D721Med (cell line): ENCODE results near the gene MOBP.
A peak's percentile ranks its signal among the peaks of the same experiment; 100 is the strongest.

Source experiments
- DNase-seq: peaks from one replicate; pipeline ENCODE4 v3.0.0; 2011; ENCODE audit warnings: low spot score; ENCODE audit not compliant: insufficient read length
- FAIRE-seq: peaks from 2 replicates; lab custom pipeline; 2011; peaks lifted over from hg19 to GRCh38; lab: Jason Lieb, UNC
- CTCF ChIP-seq: IDR thresholded peaks from 2 replicates; pipeline ENCODE4 v1.5.1; 2012; ENCODE audit warnings: mild to moderate bottlenecking, control low read depth; ENCODE audit not compliant: insufficient read depth; ENCODE audit errors: missing control alignments

MOBP gene

GRCh38 chr3:39438880-39439279 is 28.6 kb upstream of the MOBP start:
- DNase-seq = no peak
- no peak for FAIRE-seq
- TF ChIP-seq CTCF = no peak

- no peak for DNase-seq
- no peak for FAIRE-seq
- TF ChIP-seq CTCF = no peak
These were observed 27.2 kb upstream of the MOBP start for GRCh38 chr3:39440316-39440715.

GRCh38 chr3:39443530-39443929 is 23.9 kb upstream of the MOBP start:
- no peak for FAIRE-seq
- no peak for DNase-seq
- TF ChIP-seq CTCF = peak; percentile 11

GRCh38 chr3:39445927-39446326 is 21.6 kb upstream of the MOBP start:
- FAIRE-seq (no peak), DNase-seq (no peak)

GRCh38 chr3:39446444-39446843 is 21.0 kb upstream of the MOBP start:
- DNase-seq (no peak), FAIRE-seq (no peak)
- TF ChIP-seq CTCF = no peak

More at GRCh38 chr3:39445927-39446326, 21.6 kb upstream of the MOBP start:
- TF ChIP-seq CTCF = no peak

GRCh38 chr3:39447637-39448483 is 19.6 kb upstream of the MOBP start:
- FAIRE-seq (peak; percentile 88), DNase-seq (peak; percentile 51)
- peak; percentile 96 for TF ChIP-seq CTCF

GRCh38 chr3:39448506-39449233 is 18.8 kb upstream of the MOBP start:
- DNase-seq (no peak), FAIRE-seq (no peak)
- no peak for TF ChIP-seq CTCF
